ENCODE data around the gene TTC39B.

Gene TTC39B

DNA sequence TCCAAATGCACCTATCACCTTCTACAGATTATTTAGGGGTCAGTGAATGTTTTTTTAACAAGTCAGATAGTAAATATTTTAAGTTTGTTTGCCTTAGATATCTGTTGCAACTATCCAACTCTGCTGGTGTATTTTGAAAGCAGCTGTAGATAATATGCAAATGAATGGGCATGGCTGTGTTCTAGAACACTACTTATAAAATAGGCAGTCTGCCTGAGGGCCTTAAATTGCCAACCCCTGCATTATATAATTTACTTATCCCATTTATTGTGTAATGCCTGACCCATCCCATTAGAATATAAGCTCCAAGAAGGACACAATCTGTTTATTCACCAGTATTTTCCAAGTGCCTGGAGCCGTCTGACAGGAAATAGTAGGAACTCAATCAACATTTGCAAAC is 149.0 kb downstream of the TTC39B start:
- no peak for DNase-seq

DNA sequence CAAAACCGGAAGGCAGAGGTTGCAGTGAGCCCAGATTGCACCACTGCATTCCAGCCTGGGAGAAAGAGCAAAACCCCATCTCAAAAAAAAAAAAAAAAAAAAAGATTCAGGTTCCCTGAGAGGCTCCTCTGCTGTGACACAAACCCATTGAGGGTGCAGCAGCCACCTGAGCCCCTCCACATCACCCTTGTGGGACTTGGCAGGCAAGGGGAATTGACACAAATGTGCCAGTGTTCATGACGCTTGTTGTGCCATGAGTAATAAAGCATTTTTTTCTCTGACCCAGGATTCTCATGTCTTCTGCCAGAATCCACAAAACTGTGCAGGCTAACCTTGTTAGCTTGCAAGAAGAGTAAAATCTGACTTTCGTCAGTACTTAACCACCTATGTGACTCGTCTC is 149.6 kb downstream of the TTC39B start:
- no peak for DNase-seq

DNA sequence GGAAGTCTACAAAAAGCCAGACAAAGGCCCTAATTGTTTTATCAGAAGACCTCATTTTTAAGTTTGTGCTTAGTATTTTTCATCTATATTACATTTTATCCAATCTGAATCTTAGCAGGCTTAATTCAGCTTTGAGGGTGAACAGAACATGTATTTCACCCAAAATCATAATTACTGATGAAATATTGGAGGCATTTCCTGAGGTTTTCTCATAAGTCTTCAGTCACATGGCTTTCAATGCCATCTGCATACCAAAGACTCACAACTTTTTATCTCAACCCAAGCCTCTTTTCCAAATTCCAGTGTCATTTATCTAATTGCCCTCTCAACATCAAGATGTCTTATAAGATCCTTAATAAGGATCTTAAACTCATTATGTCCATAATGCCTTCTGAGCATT is 150.8 kb downstream of the TTC39B start:
- DNase-seq, result no peak

DNA sequence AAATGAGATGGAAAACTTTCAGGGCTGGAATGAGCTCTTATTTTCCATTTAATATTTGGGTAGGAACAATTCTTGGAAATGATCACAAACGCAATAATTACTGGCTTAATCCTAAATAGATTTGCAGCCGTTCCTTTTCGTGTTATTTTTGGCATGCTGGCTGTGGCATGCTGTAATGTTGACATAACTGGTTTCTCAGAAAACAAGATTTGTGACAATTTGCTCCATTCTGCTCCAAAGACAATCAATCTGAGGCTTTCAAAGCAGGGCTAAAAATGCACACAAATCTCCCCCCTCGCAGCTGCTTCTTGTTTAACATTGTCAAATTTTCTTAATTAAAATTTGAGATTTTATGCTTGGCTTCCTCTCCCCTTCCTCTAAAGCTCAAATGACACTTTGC is 151.2 kb downstream of the TTC39B start:
- no peak for DNase-seq

DNA sequence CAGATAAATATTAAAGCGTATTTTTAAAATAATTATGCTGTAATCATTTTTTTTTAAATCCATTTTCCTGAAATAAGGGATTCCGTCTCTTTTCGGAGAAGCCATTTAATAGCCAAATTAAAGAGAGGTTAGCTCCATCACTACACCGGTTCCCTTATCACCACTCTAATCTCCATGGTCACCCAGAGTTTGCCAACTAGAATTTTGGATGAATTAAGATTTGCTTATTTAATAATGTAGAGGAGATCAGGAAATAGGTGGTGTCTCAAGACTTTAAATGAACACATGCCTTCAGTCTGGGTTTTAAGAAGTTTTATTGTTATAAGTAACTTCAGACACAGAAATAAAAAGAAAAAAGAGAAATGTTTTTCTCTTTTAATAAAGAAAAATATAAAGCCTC is 151.7 kb downstream of the TTC39B start:
- DNase-seq, result no peak

DNA sequence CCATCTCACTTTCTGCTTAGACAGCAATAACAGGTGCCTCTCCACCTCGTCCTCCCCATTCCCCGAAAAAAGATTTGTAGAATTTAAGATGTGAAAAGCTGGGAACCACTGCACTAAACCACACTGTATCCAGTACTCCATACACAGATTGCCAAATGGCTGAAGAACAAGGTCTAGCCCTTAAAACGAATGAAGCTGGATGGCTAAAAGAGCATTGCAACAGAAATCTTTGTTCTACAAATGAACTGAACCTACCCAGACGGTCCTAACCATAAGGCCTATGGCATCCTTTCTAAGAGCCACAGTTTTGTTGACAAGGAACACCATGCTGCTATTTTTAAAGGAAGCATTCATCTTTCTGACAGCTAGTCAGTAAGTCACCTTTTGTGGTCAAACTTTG is 152.3 kb downstream of the TTC39B start:
- no peak for DNase-seq

DNA sequence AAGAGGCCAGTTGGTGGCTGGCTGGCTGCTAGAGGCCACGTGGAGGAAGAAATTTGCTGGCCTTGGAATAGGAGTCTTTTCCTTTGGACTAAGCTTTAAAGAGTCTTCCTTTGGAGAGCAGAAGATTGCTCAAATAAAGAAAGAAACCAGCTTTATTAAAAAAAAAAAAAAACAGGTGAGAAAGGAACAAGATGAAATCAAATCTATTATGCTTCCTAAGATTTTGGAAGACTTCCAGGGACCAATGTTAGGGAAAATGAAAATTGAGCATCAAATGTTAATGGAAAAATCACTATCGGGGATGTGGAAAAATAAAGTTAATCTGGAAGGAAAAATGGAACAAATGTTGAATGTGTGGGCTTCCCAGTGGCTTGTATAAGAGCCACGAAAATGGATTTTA is 153.1 kb downstream of the TTC39B start:
- DNase-seq, result no peak

DNA sequence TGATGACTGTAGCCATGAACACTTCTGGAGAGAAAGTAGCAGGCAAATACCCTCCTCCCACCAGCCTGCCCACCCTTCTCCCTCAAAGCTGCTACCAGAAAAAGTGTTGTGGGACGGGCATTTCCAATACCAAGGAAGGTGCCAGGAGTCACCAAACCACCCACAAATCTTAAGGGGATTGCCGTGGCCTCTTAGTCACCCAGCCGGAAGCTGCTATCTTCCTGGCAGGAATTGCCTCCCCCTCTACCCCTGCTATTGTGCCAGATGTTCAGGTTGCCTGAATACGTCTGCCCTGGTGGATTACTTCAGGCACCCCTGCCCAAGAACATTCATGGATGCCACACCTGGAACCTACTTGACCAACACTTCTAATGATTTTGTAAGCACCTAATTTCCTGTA is 156.1 kb downstream of the TTC39B start:
- no peak for DNase-seq

DNA sequence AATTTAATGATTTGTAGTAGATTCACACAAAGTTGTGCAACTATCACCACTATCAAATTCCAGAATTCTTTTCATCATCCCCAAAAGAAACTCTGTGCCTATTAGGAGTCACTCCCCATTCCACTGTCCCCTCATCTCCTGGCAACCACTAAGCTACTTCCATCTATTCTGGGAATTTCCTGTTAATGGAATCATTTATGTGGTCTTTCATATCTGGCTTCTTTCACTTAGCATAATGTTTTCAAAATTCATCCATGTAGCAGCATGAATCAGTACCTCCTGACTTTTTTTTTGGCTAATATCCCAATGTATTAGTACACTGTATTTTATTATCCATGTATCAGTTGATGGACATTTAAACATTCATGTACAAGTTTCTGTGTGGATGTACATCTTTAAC is 157.6 kb downstream of the TTC39B start:
- DNase-seq, result no peak

DNA sequence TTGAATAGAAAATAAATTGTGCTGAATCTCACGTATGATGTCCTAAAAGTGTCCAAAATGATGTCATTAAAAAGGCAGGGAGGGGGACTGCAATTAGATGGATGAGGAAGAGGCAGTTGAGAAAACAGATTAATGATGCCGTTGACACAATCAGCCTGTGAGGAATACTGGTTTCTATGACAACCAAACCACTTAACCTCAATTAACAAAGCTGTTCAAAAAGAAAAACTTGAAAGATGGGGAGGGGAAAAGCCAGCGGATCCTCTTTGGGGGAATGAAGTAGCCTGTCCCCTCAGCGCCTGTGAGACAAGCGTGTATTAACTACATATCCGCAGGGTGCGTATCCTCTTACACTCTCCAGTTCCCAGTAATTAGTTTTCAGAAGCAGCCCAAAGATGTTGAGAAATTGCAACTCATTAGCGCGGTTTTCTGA is 160.7 kb downstream of the TTC39B start:
- DNase-seq, result no peak

DNA sequence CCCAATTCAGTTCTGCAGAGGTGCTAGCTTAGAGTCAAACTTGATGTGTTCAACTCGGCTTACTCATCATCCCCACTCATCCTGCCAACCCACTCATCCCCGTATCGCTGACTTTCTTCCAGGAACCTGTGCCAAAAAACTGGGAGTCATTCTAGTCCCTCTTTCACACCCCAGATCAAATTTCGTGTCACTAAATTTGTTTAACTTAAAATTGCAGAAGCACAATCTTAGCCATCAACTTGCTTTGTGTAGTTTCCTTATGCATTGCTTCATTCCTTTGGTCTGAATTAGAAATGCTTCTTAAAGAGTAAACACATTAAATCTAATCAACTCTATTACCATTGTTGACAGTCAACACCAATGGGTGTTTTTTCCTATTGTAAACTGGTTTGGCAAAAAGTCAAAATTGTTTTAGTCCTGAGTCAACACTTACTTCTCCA is 162.4 kb downstream of the TTC39B start:
- no peak for DNase-seq

DNA sequence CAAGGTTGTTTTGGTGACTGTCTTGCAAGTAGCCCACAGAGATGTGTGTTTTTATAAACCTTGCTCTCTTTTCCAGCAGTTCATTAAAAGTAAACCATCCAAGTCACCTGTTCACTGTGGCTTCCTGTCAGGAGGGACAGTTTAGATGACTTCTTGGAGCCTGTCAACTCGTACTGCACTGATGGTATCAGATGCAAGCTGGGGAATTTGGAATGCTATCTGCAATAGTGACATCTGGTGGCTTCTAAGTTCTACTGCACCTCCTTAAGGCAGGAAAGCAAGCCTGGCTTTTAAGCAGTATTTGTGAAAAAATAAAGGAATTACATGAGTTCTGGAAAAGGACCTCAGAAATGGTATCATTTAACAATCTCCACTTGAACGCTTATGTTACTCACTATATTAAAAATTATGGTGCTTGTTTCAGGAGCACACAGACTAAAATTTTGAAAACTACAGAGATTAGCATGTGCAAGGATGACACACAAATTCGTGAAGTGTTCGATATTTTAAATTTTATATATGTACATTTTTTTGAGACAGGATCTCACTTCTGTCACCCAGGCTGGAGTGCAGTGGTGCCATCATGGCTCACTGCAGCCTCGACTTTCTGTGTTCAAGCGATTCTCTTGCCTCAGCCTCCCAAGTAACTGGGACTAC is 164.0 kb downstream of the TTC39B start:
- no peak for DNase-seq

DNA sequence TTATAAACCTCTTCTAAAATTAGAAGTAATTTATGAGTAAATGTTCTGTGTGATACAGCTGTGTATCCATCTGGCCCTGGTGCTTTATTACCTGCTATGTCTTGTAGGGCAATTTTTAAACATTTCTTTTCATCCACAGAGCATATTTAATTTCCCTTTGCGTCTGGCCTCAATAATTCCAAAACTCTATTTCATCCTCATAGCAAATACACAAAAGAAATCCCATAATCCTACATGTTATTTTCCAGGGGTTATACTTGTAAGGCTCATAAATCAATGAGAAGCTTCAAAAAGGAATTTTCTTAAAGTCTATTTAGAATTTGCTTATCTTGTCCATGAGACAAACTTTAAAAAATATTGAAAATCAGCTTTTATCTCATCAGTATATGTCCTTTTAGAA is 167.0 kb downstream of the TTC39B start:
- DNase-seq, result no peak

DNA sequence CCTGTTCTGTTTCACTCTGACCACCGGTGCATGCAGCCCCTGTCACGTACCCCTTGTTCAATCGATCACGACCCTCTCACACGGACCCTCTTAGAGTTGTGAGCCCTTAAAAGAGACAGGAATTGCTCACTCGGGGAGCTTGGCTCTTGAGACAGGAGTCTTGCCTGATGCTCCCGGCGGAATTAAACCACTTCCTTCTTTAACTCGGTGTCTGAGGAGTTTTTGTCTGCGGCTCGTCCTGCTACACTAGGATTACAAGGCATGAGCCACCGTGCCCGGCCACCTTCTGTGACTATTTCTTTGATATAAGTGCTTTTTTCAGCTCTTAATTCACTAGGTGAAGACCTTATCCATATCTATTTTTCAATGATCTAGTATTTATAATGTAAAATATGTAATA is 167.5 kb downstream of the TTC39B start:
- DNase-seq, result no peak

DNA sequence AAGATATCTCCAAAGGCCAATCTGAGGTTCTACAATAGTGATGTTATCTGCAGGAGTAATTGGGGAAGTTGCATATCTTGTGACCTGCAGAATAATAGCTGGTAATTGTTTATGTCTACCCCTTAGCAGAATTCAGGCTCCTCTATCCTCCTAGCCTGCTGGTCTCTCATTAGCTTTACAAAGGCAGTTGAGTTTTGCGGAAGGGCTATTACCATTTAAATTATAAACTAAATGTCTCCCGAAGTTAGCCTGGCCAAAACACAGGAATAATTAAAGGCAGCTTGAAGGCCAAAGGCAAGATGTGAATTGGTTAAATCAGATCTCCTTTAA is 168.7 kb downstream of the TTC39B start:
- no peak for DNase-seq

DNA sequence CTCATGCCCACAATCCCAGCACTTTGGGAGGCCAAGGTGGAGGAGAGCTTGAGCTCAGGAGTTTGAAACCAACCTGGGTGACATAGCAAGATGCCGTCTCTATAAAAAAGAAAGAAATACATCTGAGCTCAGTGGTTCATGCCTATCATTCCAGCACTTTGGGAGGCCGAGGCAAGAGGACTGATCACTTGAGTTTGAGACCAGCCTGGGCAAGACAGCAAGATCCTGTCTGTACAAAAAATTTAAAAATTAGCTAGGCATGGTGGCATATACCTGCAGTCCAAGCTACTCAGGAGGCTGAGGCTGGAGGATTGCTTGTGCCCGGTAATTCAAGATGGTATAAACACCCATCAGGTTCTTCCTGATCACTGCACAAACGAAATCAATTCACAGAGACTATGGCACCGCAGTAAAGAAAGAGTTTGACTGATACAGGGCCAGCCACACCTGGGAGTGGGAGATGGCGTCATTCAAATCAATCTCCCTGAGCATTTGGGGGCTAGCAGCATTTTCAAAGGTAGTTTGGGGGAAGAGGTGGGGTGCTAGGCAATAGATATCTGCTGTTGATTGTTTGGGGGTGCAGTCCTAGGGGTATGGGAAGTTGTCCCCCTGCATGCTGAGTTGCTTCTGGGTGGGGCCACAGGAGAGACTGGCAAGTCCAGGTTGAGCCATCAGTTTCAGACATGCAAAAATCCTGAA is 169.2 kb downstream of the TTC39B start:
- no peak for DNase-seq

DNA sequence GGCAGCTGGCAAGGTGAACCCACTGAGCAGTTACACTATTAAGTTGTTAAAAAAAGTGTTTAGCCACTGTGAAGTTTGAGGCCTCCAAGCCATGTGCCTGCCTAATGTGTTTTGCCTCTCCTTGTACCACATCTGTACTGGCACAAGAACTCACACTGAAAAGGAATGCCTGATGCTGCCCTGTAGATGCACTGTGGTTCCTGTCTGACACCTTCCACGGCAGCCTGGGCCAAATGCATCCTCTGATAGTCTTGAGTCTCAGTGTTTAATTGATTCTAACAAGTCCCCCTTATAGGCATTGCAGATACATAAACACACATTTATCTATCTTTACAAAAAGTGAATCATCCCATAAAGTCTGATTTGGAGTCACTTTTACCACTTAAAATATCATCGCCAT is 169.9 kb downstream of the TTC39B start:
- no peak for DNase-seq

DNA sequence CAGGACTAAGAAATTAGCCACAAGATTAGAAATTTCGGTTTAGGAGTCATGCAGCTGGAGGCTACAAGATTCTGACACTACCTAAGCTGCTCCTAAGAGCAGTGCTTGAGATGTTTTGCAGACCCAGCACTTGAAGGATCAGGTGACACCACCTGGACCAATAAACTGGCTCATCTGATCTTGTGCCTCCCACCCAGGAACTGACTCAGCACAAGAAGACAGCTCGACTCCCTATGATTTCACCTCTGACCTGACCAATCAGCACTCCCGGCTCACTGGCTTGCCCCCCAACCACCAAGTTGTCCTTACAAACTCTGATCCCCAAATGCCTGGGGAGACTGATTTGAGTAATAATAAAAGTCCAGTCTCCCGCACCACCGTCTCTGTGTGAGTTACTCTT is 170.4 kb downstream of the TTC39B start:
- DNase-seq, result no peak

DNA sequence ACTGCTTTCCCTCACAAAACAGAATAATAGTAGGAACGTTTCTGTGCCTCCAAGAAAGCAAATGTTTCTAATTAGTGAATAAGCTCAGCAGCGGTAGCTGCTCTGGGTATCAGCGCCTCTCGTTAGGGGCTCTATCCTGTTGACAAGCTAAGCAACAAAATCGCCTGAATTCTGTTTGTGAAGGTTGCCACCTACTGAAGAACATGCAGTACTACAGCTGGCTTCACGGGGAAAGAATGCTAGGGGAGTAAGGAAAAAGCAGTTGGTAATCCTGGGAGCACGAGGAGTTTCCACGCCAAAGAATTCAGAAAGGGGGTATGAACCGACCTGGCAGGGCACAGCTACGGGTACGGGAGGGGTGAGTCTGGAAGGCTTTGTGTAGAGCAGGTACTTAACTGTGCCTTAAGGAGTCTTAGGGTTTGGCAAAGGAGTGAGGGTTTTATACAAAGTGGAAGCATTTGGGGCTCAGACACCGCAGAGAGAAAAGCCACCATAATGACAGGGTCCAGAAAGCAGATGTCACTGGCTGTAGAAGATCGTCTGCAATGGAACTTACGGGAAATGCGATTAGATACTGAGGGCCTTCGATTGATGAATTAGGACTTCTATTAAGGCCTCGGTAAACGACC is 171.7 kb downstream of the TTC39B start:
- DNase-seq, result peak; percentile 4

DNA sequence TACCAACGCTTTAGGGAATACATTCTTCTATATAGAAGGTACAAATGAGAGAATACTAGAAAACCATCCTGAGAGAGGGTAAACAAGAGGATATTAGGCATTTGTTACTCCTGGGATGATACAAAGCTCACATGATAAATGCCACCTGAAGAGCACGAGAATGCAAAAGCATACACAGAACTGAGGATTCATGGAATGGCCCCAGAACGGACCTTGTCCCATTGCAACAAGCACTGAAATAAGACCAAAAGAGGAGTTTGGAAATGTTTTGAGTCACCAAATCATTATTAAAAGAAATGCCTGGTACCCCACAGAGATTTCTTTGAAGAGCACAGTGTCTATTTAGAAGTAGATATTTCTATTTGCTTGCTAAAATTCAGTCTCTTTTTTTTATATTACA is 173.5 kb downstream of the TTC39B start:
- no peak for DNase-seq

DNA sequence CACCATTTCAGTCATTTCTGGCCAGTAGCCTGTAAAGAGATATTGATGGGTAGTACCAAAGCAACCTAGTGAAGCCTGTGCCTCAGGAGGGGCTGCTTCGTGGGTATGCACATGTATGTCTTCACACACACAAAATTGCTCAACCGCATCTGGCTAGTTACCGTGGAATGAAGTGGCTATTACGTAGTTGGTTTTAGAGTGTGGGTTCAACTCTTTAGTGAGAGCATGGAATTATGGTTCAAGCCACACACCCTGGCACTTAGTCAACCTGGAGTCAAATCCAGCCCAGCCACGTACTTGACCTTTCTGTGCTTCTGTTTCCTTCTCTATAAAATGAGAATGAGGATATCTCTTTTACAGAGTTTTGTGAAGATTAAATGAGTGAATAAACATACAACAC is 174.9 kb downstream of the TTC39B start:
- DNase-seq, result no peak

DNA sequence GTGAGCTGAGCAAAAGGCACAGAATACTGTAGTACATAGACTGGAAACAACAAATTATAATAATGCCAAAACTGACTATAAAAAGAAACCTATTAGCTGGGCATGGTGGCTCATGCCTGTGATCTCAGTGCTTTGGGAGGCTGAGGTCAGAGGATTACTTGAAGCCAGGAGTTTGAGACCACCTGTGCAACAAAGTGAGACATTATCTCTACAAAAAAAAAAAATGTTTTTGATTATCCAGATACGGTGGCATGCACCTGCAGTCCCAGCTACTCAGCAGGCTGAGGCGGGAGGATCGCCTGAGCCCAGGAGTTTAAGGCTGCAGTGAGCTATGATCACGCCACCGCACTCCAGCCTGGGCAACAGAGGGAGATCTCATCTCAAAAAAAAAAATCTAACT is 175.9 kb downstream of the TTC39B start:
- no peak for DNase-seq

DNA sequence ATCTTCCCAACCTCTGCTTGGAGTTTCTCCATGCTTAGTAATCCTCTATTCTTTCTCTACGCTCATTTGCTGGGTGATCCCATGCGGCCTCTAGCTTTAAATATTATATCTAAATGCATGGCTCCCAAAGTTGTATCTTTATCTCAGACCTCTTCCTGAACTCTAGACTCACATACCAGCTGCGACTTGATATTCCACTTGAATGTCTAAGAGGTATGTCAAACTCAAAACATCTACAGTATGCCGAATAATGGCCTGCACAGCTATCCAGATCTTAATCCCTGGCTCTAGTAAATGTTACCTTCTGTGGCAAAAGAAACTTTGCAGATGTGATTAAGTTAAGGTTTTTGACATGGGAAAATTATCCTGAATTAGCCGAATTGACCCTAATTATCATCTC is 179.2 kb downstream of the TTC39B start:
- no peak for DNase-seq

DNA sequence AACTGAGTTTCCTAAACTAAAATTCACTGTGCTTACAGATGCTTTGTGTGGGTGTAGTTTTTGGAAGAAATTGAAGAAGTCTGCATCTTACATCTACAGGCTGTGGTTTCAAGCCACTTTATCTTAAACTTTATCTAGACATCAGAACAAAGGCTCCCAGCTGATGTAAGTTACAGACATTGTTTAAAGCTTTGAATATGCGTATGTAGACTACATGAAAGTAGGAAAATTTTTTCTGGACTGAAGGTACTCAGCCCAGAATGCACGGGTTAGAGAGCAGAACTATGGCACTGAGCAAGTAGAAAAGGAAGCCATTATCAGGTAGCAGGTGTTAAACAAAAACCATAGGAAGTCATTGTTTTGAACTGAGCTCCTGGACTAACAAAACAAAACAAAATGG is 185.4 kb downstream of the TTC39B start:
- no peak for DNase-seq

DNA sequence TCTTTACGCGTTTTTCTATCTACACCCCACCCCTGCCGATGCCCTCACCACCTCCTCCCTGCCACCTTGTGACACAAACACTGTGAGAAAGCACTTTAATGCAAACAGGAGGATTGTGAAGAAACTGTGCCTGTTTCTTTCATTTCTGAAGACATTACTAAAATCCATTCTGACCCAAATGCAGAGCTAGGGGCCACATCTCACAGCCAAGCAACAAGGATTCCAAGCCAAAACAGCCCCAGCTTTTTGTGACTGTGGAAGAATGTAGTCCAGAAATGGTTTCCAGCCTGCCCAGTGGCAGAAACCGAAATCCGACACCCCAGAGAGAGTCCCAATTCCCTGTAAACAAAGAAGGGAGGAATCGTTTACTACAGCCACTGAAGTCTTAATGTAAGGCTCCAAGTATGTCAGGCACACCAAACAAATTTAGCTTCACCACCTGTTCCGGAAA is 190.9 kb downstream of the TTC39B start:
- no peak for DNase-seq

All from effector CD8-positive, alpha-beta T cell (primary cell).